ENCODE data around the gene AIP.

- no peak for TF ChIP-seq TARDBP (IDR thresholded peaks at IDR 0.05)
- no peak for TF ChIP-seq ELF4 (IDR thresholded peaks at IDR 0.05)
- no peak for TF ChIP-seq NFRKB (IDR thresholded peaks at IDR 0.05)
Measured at GRCh38 chr11:67516806-67517205, 34.0 kb downstream of the AIP start.

All from HEK293T (cell line).